HL-60 (cell line): ENCODE data around the gene MSI2.

Experiments
- DNase-seq, 2 experiments: peaks; one replicate each; pipeline ENCODE4 v3.0.0-alpha.2; 2010 to 2020; ENCODE audit warnings: low read depth in 1 of 2, low spot score in 1 of 2
- H3K27ac ChIP-seq: fragments of 250-450 bp; sonication (Bioruptor Pico); replicated peaks from 2 replicates; pipeline ENCODE4 v1.5.1; 2020; ENCODE audit warnings: mild to moderate bottlenecking, moderate library complexity
- H3K27me3 ChIP-seq: fragments of 250-450 bp; sonication (Bioruptor Pico); 2 replicates; pipeline ENCODE4 v1.5.1; 2021; ENCODE audit warnings: mild to moderate bottlenecking, moderate library complexity; ENCODE audit not compliant: insufficient read depth, poor library complexity, severe bottlenecking
- H3K4me3 ChIP-seq: replicated peaks from 2 replicates; pipeline ENCODE4 v1.5.1; 2011; ENCODE audit warnings: mild to moderate bottlenecking, control low read depth, low read length; ENCODE audit not compliant: insufficient read depth
- CTCF ChIP-seq: IDR thresholded peaks from one replicate; pipeline ENCODE4 v1.5.1; 2011; ENCODE audit warnings: low read length, control low read depth, inconsistent platforms; ENCODE audit not compliant: insufficient read depth
- GABPA ChIP-seq: IDR thresholded peaks from 2 replicates; pipeline ENCODE4 v1.6.1; 2012; ENCODE audit warnings: low read depth
- POLR2AphosphoS5 ChIP-seq: IDR thresholded peaks from 2 replicates; pipeline ENCODE4 v1.6.1; 2012; ENCODE audit warnings: low read depth
- REST ChIP-seq: IDR thresholded peaks from 2 replicates; pipeline ENCODE4 v1.6.1; 2012; ENCODE audit warnings: low read depth; ENCODE audit not compliant: insufficient replicate concordance
- SPI1 ChIP-seq: IDR thresholded peaks from 2 replicates; pipeline ENCODE4 v1.6.1; 2012; ENCODE audit warnings: low read depth, mild to moderate bottlenecking, borderline replicate concordance

Gene MSI2

GRCh38 chr17:57384219-57384618 lies 127.9 kb downstream of the MSI2 start:
- TF ChIP-seq POLR2AphosphoS5 (no peak), SPI1 (no peak), GABPA (no peak), CTCF (no peak), REST (no peak)
- H3K27ac ChIP-seq, result no peak overlapping the region
- no peaks in the 10 kb centered on the region for H3K27me3 ChIP-seq
- DNase-seq, result no peak
- H3K4me3 ChIP-seq, result no peak overlapping the region

- TF ChIP-seq CTCF, result no peak
- no peak for TF ChIP-seq POLR2AphosphoS5
- no peak for TF ChIP-seq REST
- no peak for DNase-seq
- no peak overlapping the region for H3K4me3 ChIP-seq
- H3K27me3 ChIP-seq, result no peaks in the 10 kb centered on the region
- H3K27ac ChIP-seq, result no peak overlapping the region
Observed at GRCh38 chr17:57385975-57386374, 129.7 kb downstream of the MSI2 start.

GRCh38 chr17:57387575-57387974 lies 131.3 kb downstream of the MSI2 start:
- Histone ChIP-seq H3K4me3 (no peak overlapping the region), H3K27me3 (no peaks in the 10 kb centered on the region), H3K27ac (no peak overlapping the region)
- no peak for DNase-seq
- no peak for TF ChIP-seq CTCF
- no peak for TF ChIP-seq SPI1
- no peak for TF ChIP-seq REST
- no peak for TF ChIP-seq POLR2AphosphoS5
- no peak for TF ChIP-seq GABPA
